ENCODE results near the gene COL7A1. TPM values are rescaled to one million over a fixed set of nuclear protein-coding genes. Genes with fewer than 3 reads are reported as not detected.
A peak's percentile ranks its signal among the peaks of the same experiment; 100 is the strongest.

The COL7A1 gene
- total RNA-seq, 4 donors from 2014 or later = 0.66 to 1.7 (median 1.1) TPM

- H3K4me3 ChIP-seq = peak overlapping the region; percentile 30 to 59 (median 51)
- peaks cover 35 to 40% of the 10 kb centered on the region in 2 donors for H3K4me1 ChIP-seq
- peak; percentile 41 to 65 for DNase-seq
- H3K36me3 ChIP-seq = no peaks in the 10 kb centered on the region
- intact Hi-C loops (cut with DNase I; ENCODE audit: low total_unique reads) (loop anchor here (1.0 kb wide), 1 partner anchor 41 kb away; no protein-coding TSS in a partner anchor), in situ Hi-C loops (cut with MboI; ENCODE audit: low sequenced_read_pairs in 4 of 4) (no loop called here)
- no peaks in the 10 kb centered on the region for H3K27me3 ChIP-seq
- TF ChIP-seq POLR2A (IDR thresholded peaks at IDR 0.05) (no peak), CTCF (IDR thresholded peaks at IDR 0.05 in 4 of 5, conservative IDR thresholded peaks at IDR 0.05 in 1 of 5) (no peak)
- H3K9me3 ChIP-seq = no peaks in the 10 kb centered on the region
- peak; percentile 26 to 33 for ATAC-seq
- H3K27ac ChIP-seq = peak overlapping the region; percentile 85 to 90 (median 88)
These were observed 34.5 kb downstream of the COL7A1 start for GRCh38 chr3:48560648-48561018.

GRCh38 chr3:48558493-48559134 is 36.5 kb downstream of the COL7A1 start:
- H3K4me1 ChIP-seq = peaks cover 35 to 40% of the 10 kb centered on the region in 2 donors
- in situ Hi-C loops (cut with MboI; ENCODE audit: low sequenced_read_pairs in 4 of 4) = loop anchor here in 1 of 4 donors (5.0 kb wide), 1 partner anchor 91 kb away; a partner anchor contains a TSS
- peak; percentile 38 to 60 for DNase-seq

GRCh38 chr3:48556796-48557626 is 38.1 kb downstream of the COL7A1 start, which contains the start of gene PFKFB4:
Gene PFKFB4, minus strand, starts transcription at chr3:48556803. Its CDS starts 26 bp downstream, at chr3:48556777.
- Histone ChIP-seq H3K27ac (peak within 1 kb of the TSS; percentile 59 to 85 (median 72)), H3K9me3 (no peaks in the 10 kb centered on the region), H3K27me3 (no peaks in the 10 kb centered on the region), H3K4me3 (peak within 1 kb of the TSS; percentile 49 to 71 (median 63)), H3K4me1 (peaks cover 35 to 40% of the 10 kb centered on the region in 2 donors), H3K36me3 (no peaks in the 10 kb centered on the region)
- DNase-seq (peak; percentile 99 to 100), ATAC-seq (peak; percentile 93)
- intact Hi-C loops (cut with DNase I; ENCODE audit: low total_unique reads) = loop anchor here (2.0 to 5.0 kb wide), 2 partner anchors 116 to 130 kb away; partner anchors contain the start of genes CCDC51, NCKIPSD and TMA7
- in situ Hi-C loops (cut with MboI; ENCODE audit: low sequenced_read_pairs in 4 of 4) = loop anchor here in 1 of 4 donors (5.0 kb wide), 1 partner anchor 90 kb away; a partner anchor contains a TSS
- TF ChIP-seq CTCF (IDR thresholded peaks at IDR 0.05 in 4 of 5, conservative IDR thresholded peaks at IDR 0.05 in 1 of 5) = peak in 2 of 5 experiments; percentile 17 to 24
- TF ChIP-seq POLR2A (IDR thresholded peaks at IDR 0.05) = no peak

More at GRCh38 chr3:48558493-48559134, 36.5 kb downstream of the COL7A1 start:
- no peaks in the 10 kb centered on the region for H3K36me3 ChIP-seq
- H3K9me3 ChIP-seq = no peaks in the 10 kb centered on the region
- no peak for TF ChIP-seq POLR2A (IDR thresholded peaks at IDR 0.05)
- TF ChIP-seq CTCF (IDR thresholded peaks at IDR 0.05 in 4 of 5, conservative IDR thresholded peaks at IDR 0.05 in 1 of 5) = peak in 2 of 5 experiments; percentile 13 to 18
- ATAC-seq = no peak
- no peaks in the 10 kb centered on the region for H3K27me3 ChIP-seq
- intact Hi-C loops (cut with DNase I; ENCODE audit: low total_unique reads) = loop anchor here (1.0 to 5.0 kb wide), 3 partner anchors 50 to 129 kb away; partner anchors contain the start of genes NCKIPSD, SLC26A6 and UQCRC1
- H3K4me3 ChIP-seq = no peak overlapping the region
- H3K27ac ChIP-seq = peak overlapping the region; percentile 48 to 88 (median 70)

- no peaks in the 10 kb centered on the region for H3K27me3 ChIP-seq
- in situ Hi-C loops (cut with MboI; ENCODE audit: low sequenced_read_pairs in 4 of 4) = loop anchor here in 1 of 4 donors (5.0 kb wide), 1 partner anchor 89 kb away; a partner anchor contains a TSS
These were observed 39.0 kb downstream of the COL7A1 start for GRCh38 chr3:48555949-48556795.

More at GRCh38 chr3:48555949-48556795, 39.0 kb downstream of the COL7A1 start:
- Histone ChIP-seq H3K4me1 (peaks cover 33 to 39% of the 10 kb centered on the region in 2 donors), H3K4me3 (peak overlapping the region; percentile 48 to 70 (median 60)), H3K9me3 (no peaks in the 10 kb centered on the region), H3K27ac (peak overlapping the region; percentile 59 to 70 (median 68)), H3K36me3 (no peaks in the 10 kb centered on the region)
- intact Hi-C loops (cut with DNase I; ENCODE audit: low total_unique reads) = loop anchor here (2.0 to 5.0 kb wide), 2 partner anchors 115 to 131 kb away; partner anchors contain the start of genes CCDC51, NCKIPSD and TMA7
- DNase-seq (no peak), ATAC-seq (no peak)
- no peak for TF ChIP-seq POLR2A (IDR thresholded peaks at IDR 0.05)
- TF ChIP-seq CTCF (IDR thresholded peaks at IDR 0.05 in 4 of 5, conservative IDR thresholded peaks at IDR 0.05 in 1 of 5) = no peak

All from gastrocnemius medialis (tissue), 4 donors.